Peyer's patch (tissue), 4 donors: ENCODE results near the gene DNAH14.

ENCODE experiments used
- POLR2A ChIP-seq, 2 donors: fragments of 450-650 bp; IDR thresholded peaks; one replicate each; pipeline ENCODE4 v1.5.1; 2017; ENCODE audit warnings: antibody characterized with exemption in 2 of 2, mild to moderate bottlenecking in 2 of 2, moderate library complexity in 2 of 2
- TF ChIP-seq, protein P1 (sequence below), 6 experiments: fragments of 450-650 bp in 4 of 6; fragments of 200-600 bp in 2 of 6; sonication (generic) in 1 of 6; IDR thresholded peaks; one replicate each; pipeline ENCODE4 v1.5.1; 2017 to 2019; ENCODE audit warnings: antibody characterized with exemption in 6 of 6, mild to moderate bottlenecking in 3 of 6, moderate library complexity in 1 of 6

GRCh38 chr1:225230483-225230882 lies 301.0 kb downstream of the DNAH14 start:
- TF ChIP-seq POLR2A (IDR thresholded peaks at IDR 0.05) = no peak
- TF ChIP-seq, protein P1, sequence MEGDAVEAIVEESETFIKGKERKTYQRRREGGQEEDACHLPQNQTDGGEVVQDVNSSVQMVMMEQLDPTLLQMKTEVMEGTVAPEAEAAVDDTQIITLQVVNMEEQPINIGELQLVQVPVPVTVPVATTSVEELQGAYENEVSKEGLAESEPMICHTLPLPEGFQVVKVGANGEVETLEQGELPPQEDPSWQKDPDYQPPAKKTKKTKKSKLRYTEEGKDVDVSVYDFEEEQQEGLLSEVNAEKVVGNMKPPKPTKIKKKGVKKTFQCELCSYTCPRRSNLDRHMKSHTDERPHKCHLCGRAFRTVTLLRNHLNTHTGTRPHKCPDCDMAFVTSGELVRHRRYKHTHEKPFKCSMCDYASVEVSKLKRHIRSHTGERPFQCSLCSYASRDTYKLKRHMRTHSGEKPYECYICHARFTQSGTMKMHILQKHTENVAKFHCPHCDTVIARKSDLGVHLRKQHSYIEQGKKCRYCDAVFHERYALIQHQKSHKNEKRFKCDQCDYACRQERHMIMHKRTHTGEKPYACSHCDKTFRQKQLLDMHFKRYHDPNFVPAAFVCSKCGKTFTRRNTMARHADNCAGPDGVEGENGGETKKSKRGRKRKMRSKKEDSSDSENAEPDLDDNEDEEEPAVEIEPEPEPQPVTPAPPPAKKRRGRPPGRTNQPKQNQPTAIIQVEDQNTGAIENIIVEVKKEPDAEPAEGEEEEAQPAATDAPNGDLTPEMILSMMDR (IDR thresholded peaks at IDR 0.05) = no peak
